ENCODE measurements around the gene IGF2BP3. TPM values are rescaled to one million over a fixed set of nuclear protein-coding genes. Genes with fewer than 3 reads are reported as not detected.

The IGF2BP3 gene
- total RNA-seq, 1 experiment from 2014 or later: 139 TPM

- H2AFZ ChIP-seq: peak overlapping the region; percentile 87
- intact Hi-C loops (cut with micrococcal nuclease; ENCODE audit: unreplicated experiment): loop anchor here (1.0 to 10.0 kb wide), 6 partner anchors 58 to 1101 kb away; partner anchors contain the start of genes MALSU1, PALS2, STK31 and TOMM7
- TF ChIP-seq CTCF (conservative IDR thresholded peaks at IDR 0.05) (no peak), EZH2 (IDR thresholded peaks at IDR 0.05; ENCODE audit: low read depth) (no peak)
Measured at GRCh38 chr7:23473844-23474093, 3.5 kb upstream of the IGF2BP3 start.

GRCh38 chr7:23472956-23473843, 2.9 kb upstream of the IGF2BP3 start:
- POLR2A ChIA-PET (ENCODE audit: unreplicated experiment): interaction anchor here (0.6 to 1.0 kb wide), 5 partner anchors 9 to 1348 kb away, joined by 3 to 13 read pairs (median 5); no protein-coding TSS in a partner anchor
- peak overlapping the region; percentile 92 for H3K27ac ChIP-seq
- H3K9me3 ChIP-seq (ENCODE audit: insufficient read depth, low read depth): no peaks in the 10 kb centered on the region
- no peak for DNase-seq
- intact Hi-C loops (cut with micrococcal nuclease; ENCODE audit: unreplicated experiment): loop anchor here (5.0 to 10.0 kb wide), 4 partner anchors 71 to 1102 kb away; partner anchors contain the start of genes PALS2, STK31 and TOMM7
- no peaks in the 10 kb centered on the region for H3K27me3 ChIP-seq (ENCODE audit: insufficient read depth, low read depth)
- H3K4me1 ChIP-seq (replicated peaks; ENCODE audit: insufficient read depth): peaks cover 39% of the 10 kb centered on the region
- CTCF ChIA-PET: interaction anchor here (0.5 to 0.6 kb wide), 3 partner anchors 11 to 1508 kb away, joined by 3 to 8 read pairs (median 4); no protein-coding TSS in a partner anchor
- H3K36me3 ChIP-seq (ENCODE audit: low read depth): no peaks in the 10 kb centered on the region
- no TSS peak for BruUV-seq (replicated peaks)
- peak overlapping the region; percentile 73 for H3K4me3 ChIP-seq
- H3F3A ChIP-seq (ENCODE audit: insufficient read depth, low read depth): peaks cover 34% of the 10 kb centered on the region
- TF ChIP-seq EZH2 (IDR thresholded peaks at IDR 0.05; ENCODE audit: low read depth): no peak
- no peak for TF ChIP-seq CTCF (conservative IDR thresholded peaks at IDR 0.05)
- H3K9me2 ChIP-seq (ENCODE audit: insufficient read depth): no peaks in the 10 kb centered on the region
- no peaks in the 10 kb centered on the region for H4K20me1 ChIP-seq (ENCODE audit: insufficient read depth)
- H3K4me2 ChIP-seq: peak overlapping the region; percentile 99
- peak overlapping the region; percentile 87 for H2AFZ ChIP-seq
- peaks cover 74% of the 10 kb centered on the region for H3K79me2 ChIP-seq (ENCODE audit: low read depth)

More at GRCh38 chr7:23473844-23474093, 3.5 kb upstream of the IGF2BP3 start:
- TSS peak; percentile 3 for BruUV-seq (replicated peaks)
- DNase-seq: no peak
- Histone ChIP-seq H3K4me1 (replicated peaks; ENCODE audit: insufficient read depth) (peaks cover 39% of the 10 kb centered on the region), H3K27me3 (ENCODE audit: insufficient read depth, low read depth) (no peaks in the 10 kb centered on the region), H3K36me3 (ENCODE audit: low read depth) (no peaks in the 10 kb centered on the region), H3K79me2 (ENCODE audit: low read depth) (peaks cover 74% of the 10 kb centered on the region), H3F3A (ENCODE audit: insufficient read depth, low read depth) (peaks cover 34% of the 10 kb centered on the region), H3K9me2 (ENCODE audit: insufficient read depth) (no peaks in the 10 kb centered on the region), H3K27ac (peak overlapping the region; percentile 92), H3K4me2 (peak overlapping the region; percentile 99), H3K9me3 (ENCODE audit: insufficient read depth, low read depth) (no peaks in the 10 kb centered on the region), H4K20me1 (ENCODE audit: insufficient read depth) (no peaks in the 10 kb centered on the region), H3K4me3 (peak overlapping the region; percentile 73)
- ChIA-PET POLR2A (ENCODE audit: unreplicated experiment) (interaction anchor here (1.0 kb wide), 1 partner anchor 1348 kb away, joined by 5 read pairs; no protein-coding TSS in a partner anchor), CTCF (interaction anchor here (0.5 to 0.6 kb wide), 2 partner anchors 115 to 1508 kb away, joined by 4 to 8 read pairs; no protein-coding TSS in a partner anchor)

- Histone ChIP-seq H3K4me2 (peak overlapping the region; percentile 99), H3K9me3 (ENCODE audit: insufficient read depth, low read depth) (no peaks in the 10 kb centered on the region), H3K9me2 (ENCODE audit: insufficient read depth) (no peaks in the 10 kb centered on the region), H3K4me1 (replicated peaks; ENCODE audit: insufficient read depth) (peaks cover 39% of the 10 kb centered on the region), H3K36me3 (ENCODE audit: low read depth) (no peaks in the 10 kb centered on the region), H3K27ac (peak overlapping the region; percentile 92), H3K27me3 (ENCODE audit: insufficient read depth, low read depth) (no peaks in the 10 kb centered on the region), H3K79me2 (ENCODE audit: low read depth) (peaks cover 77% of the 10 kb centered on the region), H3F3A (ENCODE audit: insufficient read depth, low read depth) (peaks cover 34% of the 10 kb centered on the region), H4K20me1 (ENCODE audit: insufficient read depth) (no peaks in the 10 kb centered on the region), H3K4me3 (peak overlapping the region; percentile 73), H2AFZ (0 out of 2 replicates have a peak overlapping the region, but pooled peaks have one; percentile 87)
- no peak for DNase-seq
- BruUV-seq (replicated peaks): no TSS peak
- intact Hi-C loops (cut with micrococcal nuclease; ENCODE audit: unreplicated experiment): loop anchor here (5.0 to 10.0 kb wide), 4 partner anchors 70 to 1102 kb away; partner anchors contain the start of genes PALS2, STK31 and TOMM7
- POLR2A ChIA-PET (ENCODE audit: unreplicated experiment): interaction anchor here (0.6 to 0.7 kb wide), 4 partner anchors 9 to 895 kb away, joined by 5 to 13 read pairs (median 8); no protein-coding TSS in a partner anchor
- TF ChIP-seq EZH2 (IDR thresholded peaks at IDR 0.05; ENCODE audit: low read depth): no peak
- TF ChIP-seq CTCF (conservative IDR thresholded peaks at IDR 0.05): no peak
- CTCF ChIA-PET: interaction anchor here (0.5 kb wide), 1 partner anchor 12 kb away, joined by 3 read pairs; no protein-coding TSS in a partner anchor
Measured at GRCh38 chr7:23472556-23472955, 2.3 kb upstream of the IGF2BP3 start.

All from PC-9 (cell line).